Measurements from ENCODE around the gene AP1M1.

- TF ChIP-seq GATA3 (IDR thresholded peaks at IDR 0.05; ENCODE audit: low read depth, low read length): no peak
- TF ChIP-seq GATA2 (IDR thresholded peaks at IDR 0.05; ENCODE audit: low read depth, low read length): no peak
Measured at GRCh38 chr19:16200038-16201010, 2.6 kb downstream of the AP1M1 start.
